ENCODE data around the gene RPL32.

Gene RPL32

GRCh38 chr3:12815719-12816118, 25.6 kb downstream of the RPL32 start:
- H3K27me3 Mint-ChIP-seq: peaks cover 3% of the 10 kb centered on the region
- no peak overlapping the region for H3K4me3 Mint-ChIP-seq
- no peaks in the 10 kb centered on the region for H3K9me3 Mint-ChIP-seq
- H3K36me3 Mint-ChIP-seq: no peaks in the 10 kb centered on the region
- no peak for DNase-seq
- no peak overlapping the region for H3K27ac Mint-ChIP-seq
- CTCF ChIA-PET: no interaction called here
- H3K4me1 Mint-ChIP-seq: peaks cover 1% of the 10 kb centered on the region

GRCh38 chr3:12815078-12815477, 26.3 kb downstream of the RPL32 start:
- CTCF ChIA-PET: no interaction called here
- H3K27me3 Mint-ChIP-seq: peaks cover 2% of the 10 kb centered on the region
- H3K4me3 Mint-ChIP-seq: no peak overlapping the region
- H3K36me3 Mint-ChIP-seq: no peaks in the 10 kb centered on the region
- H3K27ac Mint-ChIP-seq: no peak overlapping the region
- no peak for DNase-seq
- peaks cover 5% of the 10 kb centered on the region for H3K4me1 Mint-ChIP-seq
- no peaks in the 10 kb centered on the region for H3K9me3 Mint-ChIP-seq

- CTCF ChIA-PET: interaction anchor here (0.8 to 1.5 kb wide), 3 partner anchors 13 to 28 kb away, joined by 3 to 4 read pairs (median 3); partner anchors contain the start of gene RPL32
- peaks cover 6% of the 10 kb centered on the region for H3K27me3 Mint-ChIP-seq
- H3K27ac Mint-ChIP-seq: no peak overlapping the region
- no peaks in the 10 kb centered on the region for H3K9me3 Mint-ChIP-seq
- no peak overlapping the region for H3K4me3 Mint-ChIP-seq
- no peak for DNase-seq
- H3K4me1 Mint-ChIP-seq: peaks cover 5% of the 10 kb centered on the region
- H3K36me3 Mint-ChIP-seq: no peaks in the 10 kb centered on the region
Observed at GRCh38 chr3:12813967-12814366, 27.4 kb downstream of the RPL32 start.

GRCh38 chr3:12812812-12813211, 28.6 kb downstream of the RPL32 start:
- CTCF ChIA-PET: interaction anchor here (1.4 to 1.5 kb wide), 2 partner anchors 25 to 29 kb away, joined by 3 to 4 read pairs; partner anchors contain the start of gene RPL32
- peaks cover 5% of the 10 kb centered on the region for H3K4me1 Mint-ChIP-seq

DNA sequence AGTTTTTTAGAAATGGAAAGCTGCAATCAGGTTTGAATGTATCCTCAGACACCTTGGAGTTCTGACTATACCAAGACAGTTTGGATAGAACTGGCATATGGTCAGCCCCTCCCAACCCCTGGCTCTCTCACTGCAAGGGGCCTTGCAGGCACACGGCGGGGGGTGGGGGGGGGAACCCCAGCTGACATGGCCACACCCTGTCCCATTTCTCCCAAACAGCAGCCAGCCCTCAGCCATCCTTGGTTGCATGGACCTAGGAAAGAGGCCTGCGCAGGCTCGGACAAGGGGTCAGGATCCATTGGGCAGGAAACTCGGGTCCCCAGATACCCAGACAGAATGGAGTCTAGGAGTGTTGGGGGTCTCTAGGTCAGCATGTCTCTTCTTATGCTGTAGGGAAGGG, 30.4 kb downstream of the RPL32 start:
- CTCF ChIA-PET: interaction anchor here (0.8 to 4.5 kb wide), 6 partner anchors 10 to 55 kb away, joined by 3 to 24 read pairs (median 4); partner anchors contain the start of gene RPL32
- DNase-seq: no peak
- Mint-ChIP-seq H3K27me3 (peaks cover 18% of the 10 kb centered on the region), H3K9me3 (no peaks in the 10 kb centered on the region), H3K4me1 (peaks cover 5% of the 10 kb centered on the region), H3K36me3 (no peaks in the 10 kb centered on the region), H3K4me3 (peak overlapping the region; percentile 50), H3K27ac (no peak overlapping the region)

More at GRCh38 chr3:12812812-12813211, 28.6 kb downstream of the RPL32 start:
- no peak for DNase-seq
- no peaks in the 10 kb centered on the region for H3K36me3 Mint-ChIP-seq
- H3K27ac Mint-ChIP-seq: peak overlapping the region; percentile 33
- H3K4me3 Mint-ChIP-seq: no peak overlapping the region
- H3K27me3 Mint-ChIP-seq: peaks cover 18% of the 10 kb centered on the region
- no peaks in the 10 kb centered on the region for H3K9me3 Mint-ChIP-seq

DNA sequence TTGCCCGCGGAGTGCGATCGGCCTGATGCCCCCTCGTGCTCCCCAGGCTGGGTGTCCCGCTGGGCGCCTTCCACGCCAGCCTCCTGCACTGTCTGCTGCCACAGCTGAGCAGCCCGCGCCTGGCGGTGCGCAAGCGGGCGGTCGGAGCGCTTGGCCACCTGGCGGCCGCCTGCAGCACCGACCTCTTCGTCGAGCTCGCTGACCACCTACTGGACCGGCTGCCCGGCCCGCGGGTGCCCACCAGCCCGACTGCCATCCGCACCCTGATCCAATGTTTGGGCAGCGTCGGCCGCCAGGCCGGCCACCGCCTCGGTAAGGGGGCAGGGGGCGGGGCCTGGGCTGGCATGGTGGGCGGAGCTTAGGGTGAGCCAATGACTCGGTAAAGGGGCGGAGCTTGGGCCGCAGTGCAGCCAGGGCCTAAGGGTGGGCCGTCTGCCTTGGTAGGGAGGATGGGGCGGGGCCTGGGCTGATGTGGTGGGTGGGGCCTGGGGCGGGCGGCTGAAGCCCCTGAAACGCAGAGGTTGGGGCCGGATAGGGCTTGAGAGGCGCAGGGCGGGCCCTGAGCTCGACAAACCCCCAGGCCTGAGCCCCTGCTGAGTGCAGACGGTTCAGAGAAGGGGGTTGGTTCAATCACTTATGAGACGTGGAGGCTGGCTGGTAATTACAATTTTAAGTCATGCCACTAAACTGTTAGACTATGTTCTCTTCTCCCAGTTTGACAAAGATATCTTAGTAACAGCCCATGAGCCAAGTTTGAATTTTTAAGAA, 31.2 kb downstream of the RPL32 start:
- CTCF ChIA-PET: interaction anchor here (0.5 to 4.5 kb wide), 12 partner anchors 9 to 224 kb away, joined by 3 to 24 read pairs (median 5); partner anchors contain the start of gene RPL32
- no peaks in the 10 kb centered on the region for H3K9me3 Mint-ChIP-seq
- DNase-seq: peak; percentile 96
- no peaks in the 10 kb centered on the region for H3K36me3 Mint-ChIP-seq
- peaks cover 18% of the 10 kb centered on the region for H3K27me3 Mint-ChIP-seq
- H3K4me3 Mint-ChIP-seq: peak overlapping the region; percentile 50
- H3K27ac Mint-ChIP-seq: no peak overlapping the region
- peaks cover 5% of the 10 kb centered on the region for H3K4me1 Mint-ChIP-seq

DNA sequence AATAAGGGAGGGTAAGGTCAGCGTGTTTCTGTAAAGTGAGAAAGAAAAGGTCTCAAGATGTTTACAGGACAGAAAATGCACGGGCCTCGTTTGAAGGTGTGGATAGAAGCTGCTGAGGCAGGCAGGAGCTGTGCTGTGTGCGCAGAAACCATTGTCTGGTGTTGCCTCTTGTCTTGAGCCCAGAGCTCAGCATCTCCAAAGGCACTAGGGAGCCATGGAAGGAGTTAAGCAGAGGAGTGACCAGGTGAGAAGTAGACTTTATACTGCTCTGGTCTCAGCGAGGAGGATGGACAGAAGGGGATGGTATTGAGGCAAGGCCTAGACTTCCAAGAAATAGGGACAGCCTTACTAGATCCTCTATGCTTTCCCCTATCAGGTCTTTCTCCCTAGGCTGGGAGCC, 31.9 kb downstream of the RPL32 start:
- Mint-ChIP-seq H3K27me3 (peaks cover 18% of the 10 kb centered on the region), H3K36me3 (no peaks in the 10 kb centered on the region), H3K4me1 (peaks cover 5% of the 10 kb centered on the region), H3K9me3 (no peaks in the 10 kb centered on the region), H3K4me3 (peak overlapping the region; percentile 38), H3K27ac (no peak overlapping the region)
- no peak for DNase-seq
- CTCF ChIA-PET: interaction anchor here (0.6 to 4.5 kb wide), 5 partner anchors 10 to 151 kb away, joined by 3 to 24 read pairs (median 9); no protein-coding TSS in a partner anchor

- CTCF ChIA-PET: interaction anchor here (0.6 to 4.5 kb wide), 4 partner anchors 10 to 151 kb away, joined by 3 to 24 read pairs (median 10); no protein-coding TSS in a partner anchor
- Mint-ChIP-seq H3K9me3 (no peaks in the 10 kb centered on the region), H3K36me3 (no peaks in the 10 kb centered on the region), H3K27ac (no peak overlapping the region), H3K4me3 (peak overlapping the region; percentile 8), H3K4me1 (peaks cover 5% of the 10 kb centered on the region), H3K27me3 (peaks cover 18% of the 10 kb centered on the region)
- DNase-seq: no peak
Observed at GRCh38 chr3:12809001-12809400, 32.4 kb downstream of the RPL32 start.

DNA sequence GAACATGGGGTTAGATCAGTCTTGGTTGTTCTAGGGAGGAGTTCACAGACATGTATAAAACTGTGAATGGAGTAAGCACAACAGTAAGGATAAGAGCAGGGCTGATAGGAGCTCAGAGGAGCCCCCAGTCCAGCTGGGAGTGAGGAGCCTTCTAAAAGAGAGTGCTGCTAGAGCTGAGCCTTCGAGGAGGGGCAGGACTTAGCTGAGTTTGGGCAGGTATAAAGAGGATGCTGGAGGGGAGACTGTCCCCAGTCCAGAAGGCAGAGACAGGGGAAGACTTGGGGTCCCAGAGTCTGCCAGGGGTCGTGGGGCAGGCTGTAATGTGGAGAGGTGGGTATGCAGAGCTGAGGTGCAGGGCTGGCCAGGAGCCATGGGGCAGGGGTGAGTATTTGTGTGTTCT, 32.8 kb downstream of the RPL32 start:
- H3K27ac Mint-ChIP-seq: no peak overlapping the region

DNA sequence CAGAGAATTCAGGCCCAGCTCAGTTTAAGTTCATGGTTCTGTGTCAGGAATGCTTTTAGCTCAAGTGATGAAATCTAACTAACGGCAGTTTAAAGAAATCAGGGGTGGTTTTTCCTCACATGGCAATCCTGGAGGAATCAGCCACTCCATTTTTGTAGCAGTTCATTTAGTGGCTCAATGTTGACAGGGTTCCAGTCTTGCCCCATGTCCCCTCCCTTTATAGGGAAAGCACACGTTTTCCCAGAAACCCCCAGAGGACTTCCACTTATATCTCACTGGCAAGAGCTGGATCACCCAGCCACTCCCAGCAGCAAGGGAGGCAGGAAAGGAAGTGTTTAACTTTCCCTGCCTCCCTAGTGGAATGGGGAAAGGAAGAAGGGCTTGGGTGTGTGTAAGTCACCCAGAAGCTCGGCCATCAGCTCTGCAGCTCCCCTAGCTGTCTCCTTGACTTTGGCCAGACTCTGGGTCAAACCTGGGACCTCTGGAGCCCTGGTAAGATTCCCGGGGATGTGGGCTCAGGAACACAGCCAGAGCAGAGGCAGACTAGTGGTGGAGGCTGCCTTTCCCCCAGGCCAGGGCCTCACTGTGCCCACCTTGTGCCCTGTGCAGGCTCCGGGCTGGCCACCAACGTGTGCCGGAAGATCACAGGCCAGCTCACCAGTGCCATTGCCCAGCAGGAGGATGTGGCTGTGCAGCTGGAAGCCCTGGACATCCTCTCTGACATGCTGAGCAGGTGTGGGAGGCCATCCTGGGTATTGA, 33.6 kb downstream of the RPL32 start:
- DNase-seq: no peak
- H3K9me3 Mint-ChIP-seq: no peaks in the 10 kb centered on the region
- no peak overlapping the region for H3K4me3 Mint-ChIP-seq
- H3K36me3 Mint-ChIP-seq: no peaks in the 10 kb centered on the region
- CTCF ChIA-PET: interaction anchor here (0.8 to 4.5 kb wide), 4 partner anchors 20 to 128 kb away, joined by 3 to 24 read pairs (median 7); partner anchors contain the start of gene RPL32
- H3K27me3 Mint-ChIP-seq: peaks cover 18% of the 10 kb centered on the region
- H3K27ac Mint-ChIP-seq: no peak overlapping the region
- H3K4me1 Mint-ChIP-seq: peaks cover 5% of the 10 kb centered on the region

More for the DNA sequence above, 32.8 kb downstream of the RPL32 start:
- DNase-seq: no peak
- CTCF ChIA-PET: interaction anchor here (1.6 to 4.5 kb wide), 4 partner anchors 10 to 102 kb away, joined by 5 to 24 read pairs (median 10); partner anchors contain the start of gene RPL32
- no peaks in the 10 kb centered on the region for H3K36me3 Mint-ChIP-seq
- H3K9me3 Mint-ChIP-seq: no peaks in the 10 kb centered on the region
- H3K4me1 Mint-ChIP-seq: peaks cover 5% of the 10 kb centered on the region
- H3K27me3 Mint-ChIP-seq: peaks cover 18% of the 10 kb centered on the region
- H3K4me3 Mint-ChIP-seq: peak overlapping the region; percentile 6

GRCh38 chr3:12807066-12807465, 34.3 kb downstream of the RPL32 start:
- CTCF ChIA-PET: interaction anchor here (0.8 to 1.6 kb wide), 2 partner anchors 35 to 127 kb away, joined by 3 to 5 read pairs; partner anchors contain the start of gene RPL32
- no peak overlapping the region for H3K4me3 Mint-ChIP-seq
- H3K27me3 Mint-ChIP-seq: peaks cover 18% of the 10 kb centered on the region
- H3K27ac Mint-ChIP-seq: no peak overlapping the region
- H3K9me3 Mint-ChIP-seq: no peaks in the 10 kb centered on the region
- H3K4me1 Mint-ChIP-seq: peaks cover 5% of the 10 kb centered on the region
- H3K36me3 Mint-ChIP-seq: no peaks in the 10 kb centered on the region
- DNase-seq: no peak

DNA sequence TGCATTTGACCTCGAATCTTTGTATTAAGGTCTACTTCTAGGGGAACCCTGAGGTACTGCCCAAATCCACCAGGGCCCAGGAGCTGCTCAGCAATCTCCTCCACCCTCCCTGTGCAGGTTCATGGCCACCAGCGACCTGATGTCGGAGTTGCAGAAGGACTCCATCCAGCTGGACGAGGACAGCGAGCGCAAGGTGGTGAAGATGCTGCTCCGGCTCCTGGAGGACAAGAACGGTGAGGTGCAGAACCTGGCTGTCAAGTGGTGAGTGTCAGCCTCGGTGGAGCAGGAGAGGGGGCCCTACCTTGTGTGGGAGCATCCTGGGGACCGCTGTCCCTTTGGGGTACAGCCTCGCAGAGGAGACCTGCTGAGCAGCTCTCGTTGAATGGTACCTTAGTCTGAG, 38.0 kb downstream of the RPL32 start:
- no peak overlapping the region for H3K27ac Mint-ChIP-seq
- no peaks in the 10 kb centered on the region for H3K36me3 Mint-ChIP-seq
- no peaks in the 10 kb centered on the region for H3K4me1 Mint-ChIP-seq
- no peaks in the 10 kb centered on the region for H3K9me3 Mint-ChIP-seq
- DNase-seq: no peak
- H3K4me3 Mint-ChIP-seq: no peak overlapping the region
- CTCF ChIA-PET: no interaction called here
- peaks cover 9% of the 10 kb centered on the region for H3K27me3 Mint-ChIP-seq

- no peaks in the 10 kb centered on the region for H3K9me3 Mint-ChIP-seq
- no peak overlapping the region for H3K27ac Mint-ChIP-seq
- peaks cover 10% of the 10 kb centered on the region for H3K4me1 Mint-ChIP-seq
- CTCF ChIA-PET: interaction anchor here (1.1 to 2.7 kb wide), 2 partner anchors 10 to 12 kb away, joined by 4 to 10 read pairs; no protein-coding TSS in a partner anchor
- H3K4me3 Mint-ChIP-seq: no peak overlapping the region
- no peak for DNase-seq
- H3K27me3 Mint-ChIP-seq: peaks cover 34% of the 10 kb centered on the region
- H3K36me3 Mint-ChIP-seq: no peaks in the 10 kb centered on the region
Observed at GRCh38 chr3:12799525-12800440, 41.6 kb downstream of the RPL32 start.

All from activated naive CD4-positive, alpha-beta T cell treated with anti-CD3 and anti-CD28 coated beads, Interleukin-2, amount 10 ng/mL, durations not matched to agents 7 days and 5 days (primary cell).